Left lung (tissue), 10 donors: ENCODE measurements around the gene ATF4. TPM values are rescaled to one million over a fixed set of nuclear protein-coding genes. Genes with fewer than 3 reads are reported as not detected.

ENCODE experiments used
- ATAC-seq: fragments of 200-7000 bp; cut with Tn5 transposase; one replicate; pipeline ENCODE4 v1.9.1; 2020; ENCODE audit warnings: moderate library complexity
- DNase-seq, 4 donors: peaks; one replicate each; pipeline ENCODE4 v3.0.0-alpha.2; 2013 to 2020
- H3K27ac ChIP-seq, 2 donors: fragments of 200-600 bp; sonication (generic) in 1 of 2; one replicate each; pipeline versions ENCODE4 v1.5.0 to v1.8.0; 2020 to 2021
- H3K27me3 ChIP-seq, 2 donors: fragments of 200-600 bp; sonication (generic) in 1 of 2; one replicate each; pipeline versions ENCODE4 v1.5.0 to v1.8.0; 2020 to 2021
- H3K36me3 ChIP-seq, 2 donors: fragments of 200-600 bp; sonication (generic) in 1 of 2; one replicate each; pipeline versions ENCODE4 v1.5.0 to v1.8.0; 2020 to 2021
- H3K4me1 ChIP-seq, 2 donors: fragments of 200-600 bp; one replicate each; pipeline ENCODE4 v1.8.0; 2021
- H3K4me3 ChIP-seq, 2 donors: fragments of 200-600 bp; sonication (generic) in 1 of 2; one replicate each; pipeline versions ENCODE4 v1.5.0 to v1.8.0; 2020 to 2021; ENCODE audit warnings: mild to moderate bottlenecking in 1 of 2
- H3K9me3 ChIP-seq, 2 donors: fragments of 200-600 bp; sonication (generic) in 1 of 2; one replicate each; pipeline versions ENCODE4 v1.5.0 to v1.8.0; 2020 to 2021
- intact Hi-C, 2 donors: fragments of 100-400 bp; cut with DNase I; formaldehyde crosslinking; loops; one replicate each; pipeline versions ENCODE4 v1.11.2 to v1.14.2; 2022
- polyA plus RNA-seq, 6 donors: library from polyadenylated mRNA; unstranded; fragments of 120-200 nt; gene quantifications; one replicate each; pipeline ENCODE4 v1.2.1, GENCODE V29; 2013; ENCODE audit not compliant: insufficient read length in 6 of 6
- total RNA-seq, 2 donors: library from RNA; stranded (reverse); fragmentation: NEBNext Ultra II Directional; extraction: Animal tissue kit (Norgen Biotek cat#: 25700); gene quantifications; one replicate each; pipeline ENCODE4 v1.2.1, GENCODE V29; 2021
- TF ChIP-seq, protein P1 (sequence below), 2 donors: fragments of 200-600 bp; sonication (generic) in 1 of 2; IDR thresholded peaks; one replicate each; pipeline versions ENCODE4 v1.5.0 to v1.8.0; 2021; ENCODE audit warnings: antibody characterized with exemption in 2 of 2
- donor health status: DM: no; HTN: yes; CAD: no.
- donor health status: DM: no; HTN: no; CAD: no.

The ATF4 gene
- total and polyA plus RNA-seq, 8 donors, result 204 to 349 (median 309) TPM

DNA sequence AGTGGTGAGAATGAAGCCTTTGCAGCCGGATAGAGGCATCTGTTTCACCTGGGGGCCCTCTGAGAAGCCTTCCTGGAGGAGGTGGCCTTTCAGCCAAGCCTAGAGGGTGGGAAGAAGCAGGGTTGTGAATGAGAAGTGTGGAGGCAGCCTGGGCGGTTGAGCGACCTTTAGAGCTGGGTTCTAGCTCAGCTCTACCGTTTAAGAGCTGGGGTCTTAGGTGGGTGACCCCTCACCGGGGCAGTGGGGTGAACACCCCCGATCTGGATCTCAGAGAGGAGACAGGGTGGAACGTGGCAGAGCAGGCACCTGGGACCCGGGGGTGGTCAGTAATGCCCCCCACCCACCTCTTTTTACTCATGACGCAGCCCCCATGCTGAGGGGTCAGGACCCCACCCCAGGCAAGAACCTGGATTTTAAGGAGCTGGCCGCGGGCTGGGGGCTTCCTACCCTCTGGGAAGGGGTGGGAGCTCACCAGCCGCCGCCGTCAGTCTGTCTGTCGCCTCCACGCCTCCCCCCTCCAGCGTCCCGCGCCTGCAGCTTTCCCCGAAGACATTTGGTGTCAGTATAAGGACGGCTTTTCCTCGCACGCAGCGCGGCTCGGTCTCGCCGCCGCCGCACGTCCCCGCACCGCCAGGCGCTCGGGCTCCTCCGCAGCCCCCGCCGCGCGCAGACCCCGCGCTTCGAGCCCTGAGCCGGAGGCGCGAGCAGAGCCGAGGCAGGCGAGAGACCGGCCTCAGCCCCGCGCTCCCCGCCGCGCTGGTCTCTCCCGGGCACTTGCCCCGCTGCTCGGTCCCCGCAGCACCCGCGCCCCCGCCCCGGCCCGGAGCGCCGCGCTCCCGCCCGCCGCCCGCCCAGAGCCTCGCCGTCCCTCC, 36.8 kb downstream of the ATF4 start:
- Histone ChIP-seq H3K4me3 (no peak overlapping the region), H3K36me3 (no peaks in the 10 kb centered on the region), H3K27ac (no peak overlapping the region), H3K27me3 (peaks cover 22 to 94% of the 10 kb centered on the region in 2 donors), H3K9me3 (no peaks in the 10 kb centered on the region), H3K4me1 (peaks cover 0 to 12% of the 10 kb centered on the region in 2 donors)
- ATAC-seq (peak; percentile 33), DNase-seq (peak in 1 of 4 donors; percentile 40)
- intact Hi-C loops, result no loop called here
- TF ChIP-seq, protein P1, sequence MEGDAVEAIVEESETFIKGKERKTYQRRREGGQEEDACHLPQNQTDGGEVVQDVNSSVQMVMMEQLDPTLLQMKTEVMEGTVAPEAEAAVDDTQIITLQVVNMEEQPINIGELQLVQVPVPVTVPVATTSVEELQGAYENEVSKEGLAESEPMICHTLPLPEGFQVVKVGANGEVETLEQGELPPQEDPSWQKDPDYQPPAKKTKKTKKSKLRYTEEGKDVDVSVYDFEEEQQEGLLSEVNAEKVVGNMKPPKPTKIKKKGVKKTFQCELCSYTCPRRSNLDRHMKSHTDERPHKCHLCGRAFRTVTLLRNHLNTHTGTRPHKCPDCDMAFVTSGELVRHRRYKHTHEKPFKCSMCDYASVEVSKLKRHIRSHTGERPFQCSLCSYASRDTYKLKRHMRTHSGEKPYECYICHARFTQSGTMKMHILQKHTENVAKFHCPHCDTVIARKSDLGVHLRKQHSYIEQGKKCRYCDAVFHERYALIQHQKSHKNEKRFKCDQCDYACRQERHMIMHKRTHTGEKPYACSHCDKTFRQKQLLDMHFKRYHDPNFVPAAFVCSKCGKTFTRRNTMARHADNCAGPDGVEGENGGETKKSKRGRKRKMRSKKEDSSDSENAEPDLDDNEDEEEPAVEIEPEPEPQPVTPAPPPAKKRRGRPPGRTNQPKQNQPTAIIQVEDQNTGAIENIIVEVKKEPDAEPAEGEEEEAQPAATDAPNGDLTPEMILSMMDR (IDR thresholded peaks at IDR 0.05), result no peak

DNA sequence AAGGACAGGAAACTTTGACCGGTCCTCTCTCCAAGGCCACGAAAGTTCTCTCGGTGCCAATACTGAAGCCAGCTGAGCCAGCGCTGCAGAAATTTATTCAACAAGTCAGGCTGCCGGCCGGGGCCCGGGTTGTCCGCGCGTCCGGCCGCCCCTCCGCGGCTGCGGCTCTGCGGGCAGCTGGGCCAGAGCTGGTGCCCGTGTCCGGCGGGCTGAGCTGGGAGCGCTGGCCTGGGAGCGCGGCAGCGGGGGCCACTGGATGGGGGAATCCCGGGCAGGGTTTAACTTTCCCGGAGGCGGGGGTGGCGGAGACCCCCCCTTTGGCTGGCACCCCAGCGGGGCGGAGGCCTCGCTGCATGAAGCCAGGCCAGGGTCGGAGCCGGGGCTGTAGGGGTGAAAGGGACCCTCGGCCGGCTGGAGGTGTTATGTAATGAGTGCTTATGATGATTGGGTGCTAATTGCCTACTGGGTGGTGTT, 37.9 kb downstream of the ATF4 start:
- H3K27me3 ChIP-seq, result peaks cover 22 to 92% of the 10 kb centered on the region in 2 donors
- H3K4me3 ChIP-seq, result no peak overlapping the region

DNA sequence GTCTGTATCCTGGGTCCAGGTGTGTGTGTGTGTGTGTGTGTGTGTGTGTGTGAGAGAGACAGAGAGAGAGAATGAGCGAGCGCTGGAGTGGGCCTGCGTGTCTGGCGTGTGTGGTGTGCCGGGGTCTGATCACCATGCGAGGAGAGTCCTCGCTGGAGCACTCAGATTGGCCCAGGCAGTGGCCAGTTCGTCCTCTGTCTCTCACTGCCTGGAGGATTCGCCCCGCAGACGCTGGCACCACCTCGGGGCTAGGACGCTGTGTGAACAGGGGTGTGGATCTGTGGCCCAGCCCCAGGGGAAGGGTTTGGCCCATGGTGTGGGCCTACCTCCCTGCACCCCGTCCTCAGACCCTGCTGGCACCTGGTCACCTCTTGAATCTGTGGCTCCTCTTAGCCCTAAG, 38.6 kb downstream of the ATF4 start:
- ATAC-seq, result no peak
- intact Hi-C loops, result no loop called here
- H3K27me3 ChIP-seq, result peaks cover 22 to 86% of the 10 kb centered on the region in 2 donors

More for the DNA sequence above, 37.9 kb downstream of the ATF4 start:
- H3K9me3 ChIP-seq, result no peaks in the 10 kb centered on the region
- H3K36me3 ChIP-seq, result no peaks in the 10 kb centered on the region
- ATAC-seq (no peak), DNase-seq (peak in 1 of 4 donors; percentile 24)
- peaks cover 0 to 12% of the 10 kb centered on the region in 2 donors for H3K4me1 ChIP-seq
- TF ChIP-seq, protein P1 (IDR thresholded peaks at IDR 0.05), result no peak
- H3K27ac ChIP-seq, result no peak overlapping the region
- intact Hi-C loops, result no loop called here

DNA sequence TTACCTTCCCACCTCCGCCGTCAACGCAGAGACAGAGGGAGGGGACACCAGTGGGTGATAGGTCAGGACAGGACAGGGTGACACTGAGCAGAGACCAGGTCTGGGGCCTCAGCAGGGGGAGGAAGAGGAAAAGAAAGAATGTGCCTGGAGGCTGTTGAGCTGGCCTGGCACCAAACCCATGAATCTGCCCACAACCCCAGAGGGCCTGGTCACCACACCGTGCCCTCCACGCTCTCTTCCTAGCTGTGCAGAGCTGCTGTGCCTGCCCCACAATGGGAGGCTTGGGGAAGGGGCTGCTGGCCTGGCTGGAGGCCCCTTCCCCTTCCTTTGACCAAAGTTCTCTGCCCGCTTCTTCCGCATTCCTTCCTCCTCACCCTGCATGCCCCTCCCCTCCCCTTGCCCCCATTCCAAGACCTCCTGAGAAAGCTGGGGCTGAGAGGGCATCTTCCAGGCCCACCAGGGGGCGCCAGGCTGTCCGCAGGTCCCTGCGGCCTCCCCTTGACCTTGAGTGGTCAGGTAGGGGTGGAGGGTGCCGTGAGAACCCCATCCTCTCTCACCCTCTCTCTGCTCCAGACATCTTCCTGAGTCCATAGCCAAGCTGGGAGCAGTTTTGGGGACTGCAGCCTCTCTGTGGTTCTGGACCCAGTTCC, 39.2 kb downstream of the ATF4 start:
- no peaks in the 10 kb centered on the region for H3K9me3 ChIP-seq
- DNase-seq, result no peak
- intact Hi-C loops, result no loop called here
- no peaks in the 10 kb centered on the region for H3K36me3 ChIP-seq
- H3K4me3 ChIP-seq, result no peak overlapping the region
- TF ChIP-seq, protein P1 (IDR thresholded peaks at IDR 0.05), result no peak
- ATAC-seq, result no peak
- H3K27me3 ChIP-seq, result peaks cover 22 to 86% of the 10 kb centered on the region in 2 donors
- peaks cover 0 to 12% of the 10 kb centered on the region in 2 donors for H3K4me1 ChIP-seq
- no peak overlapping the region for H3K27ac ChIP-seq

More for the DNA sequence above, 38.6 kb downstream of the ATF4 start:
- Histone ChIP-seq H3K36me3 (no peaks in the 10 kb centered on the region), H3K4me3 (no peak overlapping the region), H3K4me1 (peaks cover 0 to 12% of the 10 kb centered on the region in 2 donors), H3K9me3 (no peaks in the 10 kb centered on the region), H3K27ac (no peak overlapping the region)
- DNase-seq, result no peak
- TF ChIP-seq, protein P1 (IDR thresholded peaks at IDR 0.05), result no peak

DNA sequence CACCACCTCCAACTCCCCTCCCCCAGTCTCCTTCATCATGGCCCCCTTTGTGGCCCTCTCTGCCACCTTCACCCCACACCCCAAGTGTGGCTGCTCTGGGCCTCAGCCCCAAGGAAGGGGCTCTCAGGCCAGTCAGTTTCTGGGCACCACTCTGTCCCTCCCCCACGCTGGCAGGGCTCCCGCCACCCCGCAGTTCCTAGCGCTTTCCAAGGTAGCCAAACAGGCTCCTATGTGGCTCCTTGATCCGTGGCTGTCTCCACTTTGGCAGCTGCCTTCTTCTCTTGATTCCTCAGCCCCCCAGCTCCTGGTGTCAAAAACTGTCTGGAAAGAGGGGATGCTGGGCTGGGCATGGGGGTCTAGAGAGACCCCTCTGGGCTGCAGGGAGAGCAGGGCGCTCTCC, 39.8 kb downstream of the ATF4 start:
- Histone ChIP-seq H3K4me1 (peaks cover 0 to 12% of the 10 kb centered on the region in 2 donors), H3K27me3 (peaks cover 22 to 87% of the 10 kb centered on the region in 2 donors), H3K36me3 (no peaks in the 10 kb centered on the region), H3K9me3 (no peaks in the 10 kb centered on the region), H3K27ac (no peak overlapping the region), H3K4me3 (no peak overlapping the region)
- TF ChIP-seq, protein P1 (IDR thresholded peaks at IDR 0.05), result no peak
- intact Hi-C loops, result no loop called here
- ATAC-seq, result no peak
- DNase-seq, result no peak
